Measurements from ENCODE around the gene SCN8A.

- TF ChIP-seq, protein P1, sequence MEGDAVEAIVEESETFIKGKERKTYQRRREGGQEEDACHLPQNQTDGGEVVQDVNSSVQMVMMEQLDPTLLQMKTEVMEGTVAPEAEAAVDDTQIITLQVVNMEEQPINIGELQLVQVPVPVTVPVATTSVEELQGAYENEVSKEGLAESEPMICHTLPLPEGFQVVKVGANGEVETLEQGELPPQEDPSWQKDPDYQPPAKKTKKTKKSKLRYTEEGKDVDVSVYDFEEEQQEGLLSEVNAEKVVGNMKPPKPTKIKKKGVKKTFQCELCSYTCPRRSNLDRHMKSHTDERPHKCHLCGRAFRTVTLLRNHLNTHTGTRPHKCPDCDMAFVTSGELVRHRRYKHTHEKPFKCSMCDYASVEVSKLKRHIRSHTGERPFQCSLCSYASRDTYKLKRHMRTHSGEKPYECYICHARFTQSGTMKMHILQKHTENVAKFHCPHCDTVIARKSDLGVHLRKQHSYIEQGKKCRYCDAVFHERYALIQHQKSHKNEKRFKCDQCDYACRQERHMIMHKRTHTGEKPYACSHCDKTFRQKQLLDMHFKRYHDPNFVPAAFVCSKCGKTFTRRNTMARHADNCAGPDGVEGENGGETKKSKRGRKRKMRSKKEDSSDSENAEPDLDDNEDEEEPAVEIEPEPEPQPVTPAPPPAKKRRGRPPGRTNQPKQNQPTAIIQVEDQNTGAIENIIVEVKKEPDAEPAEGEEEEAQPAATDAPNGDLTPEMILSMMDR (IDR thresholded peaks at IDR 0.05) = no peak
- TF ChIP-seq POLR2A (IDR thresholded peaks at IDR 0.05) = no peak
Observed at GRCh38 chr12:51815571-51815970, 224.5 kb downstream of the SCN8A start.

Measured in ovary (tissue), 3 donors.